GM15510 (cell line): ENCODE results near the gene CDC42EP4.

Source experiments
- POLR2A ChIP-seq: IDR thresholded peaks from 3 replicates; pipeline ENCODE4 v1.6.1; 2011; ENCODE audit warnings: borderline replicate concordance; ENCODE audit not compliant: insufficient read length; ENCODE audit errors: extremely low read depth

The CDC42EP4 gene

GRCh38 chr17:73311781-73312641, at the start of gene CDC42EP4:
Gene CDC42EP4, minus strand, starts transcription at chr17:73312001. Its CDS starts 25,501 bp downstream, at chr17:73286500.
- TF ChIP-seq POLR2A, result peak; percentile 53

- TF ChIP-seq POLR2A, result no peak
Measured at GRCh38 chr17:73360961-73361761, 49.4 kb upstream of the CDC42EP4 start.

- TF ChIP-seq POLR2A, result no peak
Measured at GRCh38 chr17:73359987-73360410, 48.2 kb upstream of the CDC42EP4 start.

GRCh38 chr17:73359352-73359751, 47.6 kb upstream of the CDC42EP4 start:
- no peak for TF ChIP-seq POLR2A

- no peak for TF ChIP-seq POLR2A
Measured at GRCh38 chr17:73358668-73359067, 46.9 kb upstream of the CDC42EP4 start.

- TF ChIP-seq POLR2A, result no peak
Measured at GRCh38 chr17:73357981-73358380, 46.2 kb upstream of the CDC42EP4 start.

- TF ChIP-seq POLR2A, result no peak
Measured at GRCh38 chr17:73357318-73357717, 45.5 kb upstream of the CDC42EP4 start.

- TF ChIP-seq POLR2A, result no peak
Measured at GRCh38 chr17:73356561-73357170, 44.9 kb upstream of the CDC42EP4 start.

GRCh38 chr17:73354423-73355284, 42.9 kb upstream of the CDC42EP4 start:
- TF ChIP-seq POLR2A, result no peak

- no peak for TF ChIP-seq POLR2A
Measured at GRCh38 chr17:73352261-73352660, 40.5 kb upstream of the CDC42EP4 start.

GRCh38 chr17:73351764-73352163, 40.0 kb upstream of the CDC42EP4 start:
- no peak for TF ChIP-seq POLR2A

GRCh38 chr17:73350864-73351263, 39.1 kb upstream of the CDC42EP4 start:
- no peak for TF ChIP-seq POLR2A

GRCh38 chr17:73349647-73350046, 37.8 kb upstream of the CDC42EP4 start:
- TF ChIP-seq POLR2A, result no peak

GRCh38 chr17:73349138-73349537, 37.3 kb upstream of the CDC42EP4 start:
- TF ChIP-seq POLR2A, result no peak

GRCh38 chr17:73348829-73349095, 37.0 kb upstream of the CDC42EP4 start:
- TF ChIP-seq POLR2A, result no peak

- no peak for TF ChIP-seq POLR2A
Measured at GRCh38 chr17:73348018-73348828, 36.4 kb upstream of the CDC42EP4 start.
